ENCODE results near the gene ID3. TPM values are rescaled to one million over a fixed set of nuclear protein-coding genes. Genes with fewer than 3 reads are reported as not detected.
A peak's percentile ranks its signal among the peaks of the same experiment; 100 is the strongest.

Gene ID3
- polyA plus RNA-seq, 1 of the 3 experiments (the other 2 are of a cell fraction), result 504 TPM

GRCh38 chr1:23568608-23569383, 9.5 kb upstream of the ID3 start:
- peak overlapping the region; percentile 57 to 79 for H3K27ac ChIP-seq (ENCODE audit: low read depth in 2 of 2, low read length in 1 of 2)
- peak overlapping the region; percentile 67 for H3K4me2 ChIP-seq
- H3F3A ChIP-seq (replicated peaks; ENCODE audit: insufficient read depth), result peaks cover 19% of the 10 kb centered on the region
- H3K9me2 ChIP-seq, result no peaks in the 10 kb centered on the region
- H3K4me3 ChIP-seq (ENCODE audit: low read depth in 2 of 2, low read length in 1 of 2), result peak overlapping the region; percentile 49 to 51; a peak in 3 of 4 replicates
- peak overlapping the region; percentile 97 for H2AFZ ChIP-seq (ENCODE audit: low read depth)
- peak; percentile 65 for DNase-seq
- WGBS (ENCODE audit: low lambda C conversion rate), result 60% methylated on average over 16 of the region's 16 CpGs
- H3K4me1 ChIP-seq (ENCODE audit: control insufficient read depth in 1 of 2, insufficient read depth in 2 of 2, low read depth in 1 of 2, low read length in 1 of 2), result peaks cover 12 to 24% of the 10 kb centered on the region in 2 experiments
- no peaks in the 10 kb centered on the region for H4K20me1 ChIP-seq (ENCODE audit: insufficient read depth)
- no peaks in the 10 kb centered on the region for H3K27me3 ChIP-seq (ENCODE audit: insufficient read depth)
- H3K79me2 ChIP-seq (ENCODE audit: insufficient read depth), result no peaks in the 10 kb centered on the region
- no peaks in the 10 kb centered on the region for H3K36me3 ChIP-seq (replicated peaks in 1 of 2; ENCODE audit: control insufficient read depth in 1 of 2, insufficient read depth in 2 of 2, low read length in 1 of 2)
- CTCF ChIA-PET, result interaction anchor here (0.6 to 6.8 kb wide), 6 partner anchors 18 to 70 kb away, joined by 3 to 41 read pairs (median 6); no protein-coding TSS in a partner anchor
- POLR2A ChIA-PET, result interaction anchor here (1.1 to 2.0 kb wide), 4 partner anchors 9 to 30 kb away, joined by 4 to 13 read pairs (median 7); partner anchors contain the start of gene ID3
- H3K9me3 ChIP-seq, result no peaks in the 10 kb centered on the region
- peak; percentile 13; the same call in 1 of the 2 replicates for TF ChIP-seq GATA2 (CRISPR knock-in tag; IDR thresholded peaks at IDR 0.05)
- no peak for TF ChIP-seq SMC3 (IDR thresholded peaks at IDR 0.05; ENCODE audit: low read depth, low read length)
- peak overlapping the region; percentile 70; the same call in 1 of the 2 replicates for H3K9ac ChIP-seq

GRCh38 chr1:23567996-23568607, 8.8 kb upstream of the ID3 start:
- ChIA-PET POLR2A (interaction anchor here (1.1 to 2.0 kb wide), 4 partner anchors 9 to 30 kb away, joined by 4 to 13 read pairs (median 7); partner anchors contain the start of gene ID3), CTCF (interaction anchor here (0.6 to 6.8 kb wide), 4 partner anchors 18 to 70 kb away, joined by 3 to 41 read pairs (median 4); no protein-coding TSS in a partner anchor)
- TF ChIP-seq, protein P1, sequence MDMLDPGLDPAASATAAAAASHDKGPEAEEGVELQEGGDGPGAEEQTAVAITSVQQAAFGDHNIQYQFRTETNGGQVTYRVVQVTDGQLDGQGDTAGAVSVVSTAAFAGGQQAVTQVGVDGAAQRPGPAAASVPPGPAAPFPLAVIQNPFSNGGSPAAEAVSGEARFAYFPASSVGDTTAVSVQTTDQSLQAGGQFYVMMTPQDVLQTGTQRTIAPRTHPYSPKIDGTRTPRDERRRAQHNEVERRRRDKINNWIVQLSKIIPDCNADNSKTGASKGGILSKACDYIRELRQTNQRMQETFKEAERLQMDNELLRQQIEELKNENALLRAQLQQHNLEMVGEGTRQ (IDR thresholded peaks at IDR 0.05; ENCODE audit: borderline replicate concordance, low read depth, low read length), result no peak
- TF ChIP-seq NRF1 (IDR thresholded peaks at IDR 0.05; ENCODE audit: low read depth, low read length), result no peak
- TF ChIP-seq RAD21 (IDR thresholded peaks at IDR 0.05; ENCODE audit: low read length), result no peak
- TF ChIP-seq MEF2A (IDR thresholded peaks at IDR 0.05; ENCODE audit: borderline replicate concordance, low read depth), result no peak
- TF ChIP-seq ZBTB33 (IDR thresholded peaks at IDR 0.05; ENCODE audit: borderline replicate concordance, low read depth), result no peak
- no peak for TF ChIP-seq FOXJ3 (CRISPR knock-in tag; IDR thresholded peaks at IDR 0.05)
- no peak for TF ChIP-seq FOXM1 (IDR thresholded peaks at IDR 0.05; ENCODE audit: low read depth)
- TF ChIP-seq NFIC (IDR thresholded peaks at IDR 0.05; ENCODE audit: borderline replicate concordance), result no peak
- no peak for TF ChIP-seq EZH2phosphoT487 (IDR thresholded peaks at IDR 0.05; ENCODE audit: borderline replicate concordance, low read depth)
- no peak for TF ChIP-seq SIN3A (IDR thresholded peaks at IDR 0.05; ENCODE audit: borderline replicate concordance, low read depth, low read length)
- TF ChIP-seq TAF1 (IDR thresholded peaks at IDR 0.05; ENCODE audit: borderline replicate concordance, low read depth, low read length), result no peak
- peak overlapping the region; percentile 97 for H2AFZ ChIP-seq (ENCODE audit: low read depth)
- H3K9me2 ChIP-seq, result no peaks in the 10 kb centered on the region
- peaks cover 15 to 31% of the 10 kb centered on the region in 2 experiments for H3K4me1 ChIP-seq (ENCODE audit: control insufficient read depth in 1 of 2, insufficient read depth in 2 of 2, low read depth in 1 of 2, low read length in 1 of 2)
- H3K36me3 ChIP-seq (replicated peaks in 1 of 2; ENCODE audit: control insufficient read depth in 1 of 2, insufficient read depth in 2 of 2, low read length in 1 of 2), result no peaks in the 10 kb centered on the region
- H3K9ac ChIP-seq, result peak overlapping the region; percentile 70; the same call in 1 of the 2 replicates
- H3K4me2 ChIP-seq, result peak overlapping the region; percentile 67
- H3F3A ChIP-seq (replicated peaks; ENCODE audit: insufficient read depth), result peaks cover 21% of the 10 kb centered on the region
- no peaks in the 10 kb centered on the region for H3K27me3 ChIP-seq (ENCODE audit: insufficient read depth)
- WGBS (ENCODE audit: low lambda C conversion rate), result 22% methylated on average over 20 of the region's 66 CpGs
- H3K9me3 ChIP-seq, result no peaks in the 10 kb centered on the region
- H3K4me3 ChIP-seq (ENCODE audit: low read depth in 2 of 2, low read length in 1 of 2), result peak overlapping the region; percentile 49 to 51; a peak in 3 of 4 replicates
- peak; percentile 77 for DNase-seq
- no peaks in the 10 kb centered on the region for H4K20me1 ChIP-seq (ENCODE audit: insufficient read depth)
- H3K27ac ChIP-seq (ENCODE audit: low read depth in 2 of 2, low read length in 1 of 2), result peak overlapping the region; percentile 57 to 79
- no peaks in the 10 kb centered on the region for H3K79me2 ChIP-seq (ENCODE audit: insufficient read depth)
